Stomach (tissue), 4 donors: ENCODE data around the gene C10orf90.

Experiments used
- CTCF ChIP-seq, 7 experiments: fragments of 450-650 bp in 4 of 7; fragments of 200-600 bp in 3 of 7; sonication (generic) in 3 of 7; IDR thresholded peaks; one replicate each; pipeline ENCODE4 v1.5.1; 2016 to 2019; ENCODE audit warnings: antibody characterized with exemption in 7 of 7, control low read depth in 2 of 7, mild to moderate bottlenecking in 1 of 7
- EP300 ChIP-seq: sonication (generic); formaldehyde crosslinking; IDR thresholded peaks from one replicate; pipeline ENCODE4 v1.6.1; 2017; ENCODE audit warnings: antibody characterized with exemption

- TF ChIP-seq CTCF (IDR thresholded peaks at IDR 0.05) (no peak), EP300 (no peak)
Observed at GRCh38 chr10:126468876-126469643, 201.4 kb downstream of the C10orf90 start.
